SK-N-SH (cell line): ENCODE data around the gene GLIS1. TPM values are rescaled to one million over a fixed set of nuclear protein-coding genes. Genes with fewer than 3 reads are reported as not detected.

ENCODE experiments used
- CTCF ChIA-PET: fragments of 300-600, 350-600 bp; formaldehyde crosslinking; extraction: SDS; loops from one replicate; lab custom pipeline; 2021; lab: Yijun Ruan, JAX
- POLR2A ChIA-PET: fragments of 350-600 bp; sonication (Branson Sonifier 250); formaldehyde crosslinking; extraction: SDS; loops from one replicate; lab custom pipeline; 2020; ENCODE audit warnings: antibody characterized with exemption, inconsistent platforms; lab: Yijun Ruan, JAX
- DNase-seq: peaks from one replicate; pipeline ENCODE4 v3.0.0; 2012
- H2AFZ ChIP-seq: fragments of 200-600 bp; sonication (generic); 2 replicates; pipeline ENCODE4 v1.8.1; 2016; ENCODE audit warnings: antibody characterized with exemption, mild to moderate bottlenecking, low read depth
- H3F3A ChIP-seq: fragments of 200-600 bp; sonication (generic); replicated peaks from 2 replicates; pipeline ENCODE3; 2016; ENCODE audit warnings: antibody characterized with exemption, mild to moderate bottlenecking; ENCODE audit not compliant: insufficient read depth
- H3K27ac ChIP-seq, 2 experiments: fragments of 200-500 bp in 1 of 2; fragments of 200-600 bp in 1 of 2; sonication (Bioruptor generic) in 1 of 2; sonication (generic), shearing (Covaris generic) in 1 of 2; 2 replicates each; pipeline versions ENCODE4 v1.5.1 to v1.6.1; 2014 to 2016; ENCODE audit warnings: low read depth in 2 of 2, inconsistent platforms in 1 of 2, low read length in 1 of 2, mild to moderate bottlenecking in 1 of 2, mixed read lengths in 1 of 2
- H3K27me3 ChIP-seq: fragments of 200-600 bp; sonication (generic), shearing (Covaris generic); 2 replicates; pipeline ENCODE4 v1.6.1; 2016; ENCODE audit warnings: mixed run types; ENCODE audit not compliant: insufficient read depth
- H3K36me3 ChIP-seq, 2 experiments: fragments of 200-500 bp in 1 of 2; fragments of 200-600 bp in 1 of 2; sonication (Bioruptor generic) in 1 of 2; sonication (generic) in 1 of 2; replicated peaks in 1 of 2; 2 replicates each; pipeline versions ENCODE3 to v1.5.1; 2014 to 2016; ENCODE audit warnings: low read length in 1 of 2, mild to moderate bottlenecking in 1 of 2; ENCODE audit not compliant: insufficient read depth in 2 of 2, control insufficient read depth in 1 of 2
- H3K4me1 ChIP-seq, 2 experiments: fragments of 200-500 bp in 1 of 2; fragments of 200-600 bp in 1 of 2; sonication (Bioruptor generic) in 1 of 2; sonication (generic), shearing (Covaris generic) in 1 of 2; 2 replicates each; pipeline versions ENCODE4 v1.5.1 to v1.6.1; 2014 to 2016; ENCODE audit warnings: low read depth in 1 of 2, low read length in 1 of 2, mixed run types in 1 of 2; ENCODE audit not compliant: insufficient read depth in 2 of 2, control insufficient read depth in 1 of 2
- H3K4me2 ChIP-seq: fragments of 200-600 bp; sonication (generic), shearing (Covaris generic); 2 replicates; pipeline ENCODE4 v1.6.1; 2017; ENCODE audit warnings: mixed run types
- H3K4me3 ChIP-seq, 2 experiments: fragments of 200-500 bp in 1 of 2; fragments of 200-600 bp in 1 of 2; sonication (Bioruptor generic) in 1 of 2; sonication (generic), shearing (Covaris generic) in 1 of 2; 2 replicates each; pipeline versions ENCODE4 v1.5.1 to v1.8.1; 2014 to 2016; ENCODE audit warnings: low read depth in 2 of 2, inconsistent platforms in 1 of 2, low read length in 1 of 2, mild to moderate bottlenecking in 1 of 2, mixed read lengths in 1 of 2, moderate library complexity in 1 of 2
- H3K79me2 ChIP-seq: fragments of 200-600 bp; sonication (generic); 2 replicates; pipeline ENCODE4 v1.8.1; 2017; ENCODE audit warnings: mild to moderate bottlenecking; ENCODE audit not compliant: insufficient read depth
- H3K9ac ChIP-seq: fragments of 200-600 bp; sonication (generic); 2 replicates; pipeline ENCODE4 v1.6.1; 2017; ENCODE audit warnings: mixed run types
- H3K9me2 ChIP-seq: fragments of 200-600 bp; sonication (generic); 2 replicates; pipeline ENCODE4 v1.6.1; 2017; ENCODE audit warnings: mixed run types
- H3K9me3 ChIP-seq: fragments of 200-600 bp; sonication (generic); 2 replicates; pipeline ENCODE4 v1.6.1; 2017; ENCODE audit warnings: mixed run types, mild to moderate bottlenecking, moderate library complexity
- H4K20me1 ChIP-seq: fragments of 200-600 bp; sonication (generic); 2 replicates; pipeline ENCODE4 v1.6.1; 2017; ENCODE audit warnings: mild to moderate bottlenecking, mixed run types; ENCODE audit not compliant: insufficient read depth
- CTCF ChIP-seq: fragments of 200-600 bp; sonication (generic); IDR thresholded peaks from 2 replicates; pipeline ENCODE4 v1.6.1; 2017; ENCODE audit warnings: antibody characterized with exemption, mild to moderate bottlenecking, moderate library complexity
- ELF1 ChIP-seq: IDR thresholded peaks from 2 replicates; pipeline ENCODE4 v1.4.0; 2012
- FOXM1 ChIP-seq: IDR thresholded peaks from 2 replicates; pipeline ENCODE4 v1.4.0; 2012; ENCODE audit warnings: low read depth, mild to moderate bottlenecking
- GABPA ChIP-seq: IDR thresholded peaks from 2 replicates; pipeline ENCODE4 v1.4.0; 2012; ENCODE audit warnings: low read depth, mild to moderate bottlenecking
- GATA2 ChIP-seq: sonication (generic); formaldehyde crosslinking; IDR thresholded peaks from 2 replicates; pipeline ENCODE4 v1.5.0; 2020; ENCODE audit warnings: mild to moderate bottlenecking, missing genetic modification reagents
- IRF3 ChIP-seq: fragments of 150-350 bp; IDR thresholded peaks from 2 replicates; pipeline ENCODE4 v1.6.1; 2016; ENCODE audit warnings: mild to moderate bottlenecking, low read depth, low read length
- JUND ChIP-seq: IDR thresholded peaks from 2 replicates; pipeline ENCODE4 v1.4.0; 2012
- MXI1 ChIP-seq: IDR thresholded peaks from 2 replicates; pipeline ENCODE4 v1.6.1; 2012; ENCODE audit warnings: mild to moderate bottlenecking, low read depth, low read length, improper control_type of control experiment
- NFIC ChIP-seq: IDR thresholded peaks from 2 replicates; pipeline ENCODE4 v1.4.0; 2012; ENCODE audit warnings: borderline replicate concordance
- NRF1 ChIP-seq: IDR thresholded peaks from 2 replicates; pipeline ENCODE4 v1.6.1; 2012; ENCODE audit warnings: low read depth, mild to moderate bottlenecking, low read length
- RAD21 ChIP-seq: IDR thresholded peaks from 2 replicates; pipeline ENCODE4 v1.6.1; 2012; ENCODE audit warnings: mild to moderate bottlenecking, low read length
- REST ChIP-seq: IDR thresholded peaks from 2 replicates; pipeline ENCODE4 v1.6.1; 2012; ENCODE audit warnings: mild to moderate bottlenecking, low read depth, low read length, moderate library complexity
- RXRA ChIP-seq: IDR thresholded peaks from 2 replicates; pipeline ENCODE4 v1.4.0; 2012; ENCODE audit warnings: low read depth, mild to moderate bottlenecking, borderline replicate concordance
- SMC3 ChIP-seq: IDR thresholded peaks from 2 replicates; pipeline ENCODE4 v1.6.1; 2012; ENCODE audit warnings: low read depth, low read length, improper control_type of control experiment
- TAF1 ChIP-seq: IDR thresholded peaks from 2 replicates; pipeline ENCODE4 v1.6.1; 2012; ENCODE audit warnings: low read depth, mild to moderate bottlenecking, low read length, moderate library complexity, borderline replicate concordance
- USF1 ChIP-seq: IDR thresholded peaks from 2 replicates; pipeline ENCODE4 v1.4.0; 2012; ENCODE audit warnings: low read depth, borderline replicate concordance
- USF2 ChIP-seq: fragments of 150-350 bp; IDR thresholded peaks from 2 replicates; pipeline ENCODE4 v1.6.1; 2017; ENCODE audit warnings: antibody characterized with exemption, low read length, low read depth, borderline replicate concordance
- YY1 ChIP-seq: IDR thresholded peaks from 2 replicates; pipeline ENCODE4 v1.4.0; 2012; ENCODE audit warnings: low read depth, mild to moderate bottlenecking
- ZBTB33 ChIP-seq: IDR thresholded peaks from 2 replicates; pipeline ENCODE4 v1.4.0; 2012; ENCODE audit warnings: low read depth, borderline replicate concordance
- WGBS: methylation state at CpG from one replicate; pipeline ENCODE4 v1.1.6; 2017; ENCODE audit warnings: low lambda C conversion rate; 5-methylcytosine and 5-hydroxymethylcytosine counted together
- polyA plus RNA-seq, 3 experiments: library from polyadenylated mRNA; depleted of rRNA; stranded (reverse); fragments of >200 nt; gene quantifications; 2 replicates each; pipeline ENCODE4 v1.2.3, GENCODE V29; 2012

Gene GLIS1
- polyA plus RNA-seq, 1 of the 3 experiments (the other 2 are of a cell fraction) = 0.13 TPM

- Histone ChIP-seq H3K36me3 (no peaks in the 10 kb centered on the region), H3K27me3 (no peaks in the 10 kb centered on the region), H3K4me3 (no peak overlapping the region), H3K4me1 (peaks cover 0 to 9% of the 10 kb centered on the region in 2 experiments; a peak in 1 of 4 replicates), H3K4me2 (no peak overlapping the region), H3K9ac (no peak overlapping the region), H3K27ac (no peak overlapping the region), H3K79me2 (no peaks in the 10 kb centered on the region), H3F3A (no peaks in the 10 kb centered on the region), H3K9me2 (no peaks in the 10 kb centered on the region), H2AFZ (no peak overlapping the region), H3K9me3 (no peaks in the 10 kb centered on the region), H4K20me1 (no peaks in the 10 kb centered on the region)
- CTCF ChIA-PET = interaction anchor here (1.1 to 3.0 kb wide), 4 partner anchors 10 to 210 kb away, joined by 3 to 15 read pairs (median 5); no protein-coding TSS in a partner anchor
- WGBS = 77% methylated on average over 5 of the region's 5 CpGs
- DNase-seq = no peak
- TF ChIP-seq NFIC (no peak), ELF1 (no peak), USF1 (no peak), FOXM1 (no peak), SMC3 (no peak), USF2 (no peak)
- POLR2A ChIA-PET = no interaction called here
Measured at GRCh38 chr1:53696051-53696450, 42.9 kb downstream of the GLIS1 start.

- Histone ChIP-seq H3K9me3 (no peaks in the 10 kb centered on the region), H2AFZ (no peak overlapping the region), H3F3A (no peaks in the 10 kb centered on the region), H3K4me1 (peaks cover 0 to 11% of the 10 kb centered on the region in 2 experiments; a peak in 1 of 4 replicates), H3K36me3 (no peaks in the 10 kb centered on the region), H4K20me1 (no peaks in the 10 kb centered on the region), H3K27me3 (no peaks in the 10 kb centered on the region), H3K9me2 (no peaks in the 10 kb centered on the region), H3K9ac (no peak overlapping the region), H3K4me3 (no peak overlapping the region), H3K4me2 (no peak overlapping the region), H3K27ac (no peak overlapping the region), H3K79me2 (no peaks in the 10 kb centered on the region)
- ChIA-PET CTCF (interaction anchor here (1.0 to 3.0 kb wide), 3 partner anchors 10 to 209 kb away, joined by 3 to 15 read pairs (median 7); no protein-coding TSS in a partner anchor), POLR2A (no interaction called here)
- WGBS = 60% methylated on average over 8 of the region's 8 CpGs
- DNase-seq = no peak
- TF ChIP-seq REST (no peak), GABPA (no peak), GATA2 (CRISPR knock-in tag) (no peak), CTCF (no peak), TAF1 (no peak), NRF1 (no peak), MXI1 (no peak), ZBTB33 (no peak), ELF1 (no peak), YY1 (no peak), RXRA (no peak), IRF3 (no peak), RAD21 (no peak), JUND (no peak)
Measured at GRCh38 chr1:53695116-53695515, 43.8 kb downstream of the GLIS1 start.
